ENCODE measurements around the gene WASHC4.
A peak's percentile ranks its signal among the peaks of the same experiment; 100 is the strongest.

Gene WASHC4

GRCh38 chr12:105189293-105189692, 81.8 kb downstream of the WASHC4 start:
- Histone ChIP-seq H3K27me3 (no peaks in the 10 kb centered on the region), H3K4me3 (ENCODE audit: low read depth in 1 of 2, low read length in 1 of 2) (no peak overlapping the region), H3K9me3 (no peaks in the 10 kb centered on the region), H3K27ac (peak overlapping the region; percentile 20), H3K36me3 (peaks cover 98% of the 10 kb centered on the region), H3K4me1 (ENCODE audit: control insufficient read depth in 1 of 2, insufficient read depth in 1 of 2, low read depth in 1 of 2, low read length in 1 of 2) (no peaks in the 10 kb centered on the region)
- no peak for TF ChIP-seq CTCF (IDR thresholded peaks at IDR 0.05)

GRCh38 chr12:105190530-105190929, 83.0 kb downstream of the WASHC4 start:
- H3K36me3 ChIP-seq = peaks cover 98% of the 10 kb centered on the region
- H3K4me1 ChIP-seq (ENCODE audit: control insufficient read depth in 1 of 2, insufficient read depth in 1 of 2, low read depth in 1 of 2, low read length in 1 of 2) = no peaks in the 10 kb centered on the region
- H3K27ac ChIP-seq = no peak overlapping the region

GRCh38 chr12:105192624-105193225, 85.2 kb downstream of the WASHC4 start:
- Histone ChIP-seq H3K36me3 (peaks cover 100% of the 10 kb centered on the region), H3K4me3 (ENCODE audit: low read depth in 1 of 2, low read length in 1 of 2) (no peak overlapping the region), H3K27ac (no peak overlapping the region), H3K27me3 (no peaks in the 10 kb centered on the region), H3K4me1 (ENCODE audit: control insufficient read depth in 1 of 2, insufficient read depth in 1 of 2, low read depth in 1 of 2, low read length in 1 of 2) (no peaks in the 10 kb centered on the region), H3K9me3 (no peaks in the 10 kb centered on the region)
- TF ChIP-seq CTCF (IDR thresholded peaks at IDR 0.05) = no peak

More at GRCh38 chr12:105190530-105190929, 83.0 kb downstream of the WASHC4 start:
- H3K27me3 ChIP-seq = no peaks in the 10 kb centered on the region
- no peaks in the 10 kb centered on the region for H3K9me3 ChIP-seq
- TF ChIP-seq CTCF (IDR thresholded peaks at IDR 0.05) = no peak
- H3K4me3 ChIP-seq (ENCODE audit: low read depth in 1 of 2, low read length in 1 of 2) = no peak overlapping the region

GRCh38 chr12:105194947-105195346, 87.4 kb downstream of the WASHC4 start:
- Histone ChIP-seq H3K36me3 (peaks cover 98% of the 10 kb centered on the region), H3K4me3 (ENCODE audit: low read depth in 1 of 2, low read length in 1 of 2) (no peak overlapping the region), H3K9me3 (no peaks in the 10 kb centered on the region), H3K27me3 (no peaks in the 10 kb centered on the region), H3K4me1 (ENCODE audit: control insufficient read depth in 1 of 2, insufficient read depth in 1 of 2, low read depth in 1 of 2, low read length in 1 of 2) (peaks cover 11 to 14% of the 10 kb centered on the region in 2 experiments), H3K27ac (no peak overlapping the region)
- no peak for TF ChIP-seq CTCF (IDR thresholded peaks at IDR 0.05)

GRCh38 chr12:105196090-105196489, 88.6 kb downstream of the WASHC4 start:
- peaks cover 98% of the 10 kb centered on the region for H3K36me3 ChIP-seq
- H3K9me3 ChIP-seq = no peaks in the 10 kb centered on the region
- H3K4me1 ChIP-seq (ENCODE audit: control insufficient read depth in 1 of 2, insufficient read depth in 1 of 2, low read depth in 1 of 2, low read length in 1 of 2) = peaks cover 11 to 14% of the 10 kb centered on the region in 2 experiments
- no peak overlapping the region for H3K27ac ChIP-seq
- no peaks in the 10 kb centered on the region for H3K27me3 ChIP-seq
- TF ChIP-seq CTCF (IDR thresholded peaks at IDR 0.05) = no peak
- H3K4me3 ChIP-seq (ENCODE audit: low read depth in 1 of 2, low read length in 1 of 2) = no peak overlapping the region

All from neutrophil (primary cell).